ENCODE results near the gene TRIM52.
"Not testable (repeated sequence)": the region's sequence is repeated elsewhere in the genome, so short reads cannot be mapped to it uniquely, and the experiment has no call there.

Gene TRIM52

DNA sequence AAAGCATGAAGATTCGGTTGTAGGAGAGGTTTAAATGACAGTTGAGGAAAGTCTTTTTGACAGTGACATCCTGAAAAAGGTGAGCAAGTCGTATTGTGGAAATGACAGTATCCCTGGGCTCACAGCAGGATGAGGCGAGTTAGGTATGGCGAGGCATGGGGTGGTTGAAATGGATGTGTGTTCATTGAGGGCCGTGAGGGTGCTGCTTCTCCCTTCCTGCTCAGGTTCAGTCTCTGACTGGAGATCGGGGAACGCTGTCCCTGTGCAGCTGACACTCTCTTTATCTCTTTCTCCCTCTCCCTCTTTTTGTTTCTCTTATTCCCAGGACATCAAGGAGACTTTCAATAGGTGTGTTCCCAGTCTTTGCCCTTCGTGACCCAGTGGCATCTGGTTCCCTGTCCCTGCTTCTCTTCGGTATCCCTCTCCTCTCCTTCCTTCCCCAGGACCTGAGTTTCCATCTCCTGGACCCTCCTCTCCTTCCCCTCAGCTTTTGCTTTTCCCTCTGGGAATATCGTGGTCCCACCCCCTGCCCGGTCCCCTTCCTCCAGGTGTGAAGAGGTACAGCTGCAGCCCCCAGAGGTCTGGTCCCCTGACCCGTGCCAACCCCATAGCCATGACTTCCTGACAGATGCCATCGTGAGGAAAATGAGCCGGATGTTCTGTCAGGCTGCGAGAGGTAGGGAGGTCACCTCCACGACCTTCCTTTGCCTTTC lies 27.7 kb downstream of the TRIM52 start:
- no peak for DNase-seq

DNA sequence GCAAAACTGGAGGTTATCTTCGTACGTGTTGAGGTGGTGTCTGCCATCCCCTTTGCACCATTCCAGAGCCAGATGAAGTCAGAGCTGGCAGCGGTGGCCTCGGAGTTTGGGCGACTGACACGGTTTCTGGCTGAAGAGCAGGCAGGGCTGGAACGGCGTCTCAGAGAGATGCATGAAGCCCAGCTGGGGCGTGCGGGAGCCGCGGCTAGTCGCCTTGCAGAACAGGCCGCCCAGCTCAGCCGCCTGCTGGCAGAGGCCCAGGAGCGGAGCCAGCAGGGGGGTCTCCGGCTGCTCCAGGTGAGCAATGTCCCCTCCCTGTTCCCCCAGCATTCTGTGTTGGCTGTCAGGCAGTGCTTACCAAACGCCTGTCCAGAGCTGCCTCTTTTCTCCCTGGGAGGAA lies 28.4 kb downstream of the TRIM52 start:
- DNase-seq: no peak

DNA sequence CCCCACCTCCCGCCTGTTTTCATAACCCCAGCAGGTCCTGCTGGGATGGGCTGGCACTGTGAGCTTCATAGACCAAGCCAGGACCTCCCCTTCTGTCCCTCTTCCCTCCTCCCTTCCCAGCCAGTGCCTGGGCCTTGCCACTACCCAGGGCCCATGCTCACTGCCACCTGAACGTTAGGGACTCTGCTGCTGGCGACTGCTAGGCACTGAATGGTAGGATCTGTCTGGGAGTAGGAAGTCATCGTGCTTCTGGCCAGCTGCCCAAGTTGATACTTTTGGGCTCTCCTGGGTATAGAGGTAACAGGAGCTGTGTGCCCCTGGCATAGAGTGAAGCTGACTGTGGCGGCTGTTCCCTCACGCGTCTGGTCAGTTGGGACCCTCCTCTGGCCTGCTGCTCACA lies 29.5 kb downstream of the TRIM52 start:
- DNase-seq: no peak

DNA sequence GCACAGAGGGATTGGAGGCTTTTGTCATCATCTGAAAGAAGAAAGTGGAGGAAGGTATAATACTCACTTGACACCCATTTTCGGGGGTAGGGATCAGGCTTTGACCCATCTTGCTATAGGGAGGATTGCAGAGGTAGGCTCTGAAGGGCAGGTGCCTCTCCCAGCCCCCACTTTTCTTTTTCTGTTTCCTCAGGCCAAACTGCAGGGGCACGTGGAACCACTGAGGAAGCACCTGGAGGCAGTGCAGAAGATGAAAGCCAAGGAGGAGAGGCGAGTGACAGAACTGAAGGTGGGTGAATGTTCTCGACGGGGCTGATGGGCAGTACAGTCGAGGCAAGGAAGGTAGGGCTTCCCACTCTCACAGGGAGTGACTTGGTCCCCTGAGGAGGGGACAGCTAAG lies 30.4 kb downstream of the TRIM52 start:
- DNase-seq: no peak

DNA sequence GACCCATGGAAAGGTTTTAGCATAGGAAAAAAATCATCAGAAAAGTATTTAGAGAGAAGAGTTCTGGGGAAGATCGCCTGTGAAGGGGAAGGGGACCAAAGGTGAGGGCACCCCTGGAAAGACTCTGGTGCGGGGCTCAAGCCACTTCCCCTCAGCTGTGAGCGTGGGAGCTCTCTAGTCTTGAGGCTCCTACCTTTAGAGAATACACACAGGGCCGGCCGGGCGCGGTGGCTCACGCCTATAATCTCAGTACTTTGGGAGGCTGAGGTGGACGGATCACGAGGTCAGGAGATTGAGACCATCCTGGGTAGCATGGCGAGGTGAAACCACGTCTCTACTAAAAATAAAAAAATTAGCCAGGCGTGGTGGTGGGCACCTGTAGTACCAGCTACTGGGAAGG lies 30.9 kb downstream of the TRIM52 start:
- DNase-seq: no peak

DNA sequence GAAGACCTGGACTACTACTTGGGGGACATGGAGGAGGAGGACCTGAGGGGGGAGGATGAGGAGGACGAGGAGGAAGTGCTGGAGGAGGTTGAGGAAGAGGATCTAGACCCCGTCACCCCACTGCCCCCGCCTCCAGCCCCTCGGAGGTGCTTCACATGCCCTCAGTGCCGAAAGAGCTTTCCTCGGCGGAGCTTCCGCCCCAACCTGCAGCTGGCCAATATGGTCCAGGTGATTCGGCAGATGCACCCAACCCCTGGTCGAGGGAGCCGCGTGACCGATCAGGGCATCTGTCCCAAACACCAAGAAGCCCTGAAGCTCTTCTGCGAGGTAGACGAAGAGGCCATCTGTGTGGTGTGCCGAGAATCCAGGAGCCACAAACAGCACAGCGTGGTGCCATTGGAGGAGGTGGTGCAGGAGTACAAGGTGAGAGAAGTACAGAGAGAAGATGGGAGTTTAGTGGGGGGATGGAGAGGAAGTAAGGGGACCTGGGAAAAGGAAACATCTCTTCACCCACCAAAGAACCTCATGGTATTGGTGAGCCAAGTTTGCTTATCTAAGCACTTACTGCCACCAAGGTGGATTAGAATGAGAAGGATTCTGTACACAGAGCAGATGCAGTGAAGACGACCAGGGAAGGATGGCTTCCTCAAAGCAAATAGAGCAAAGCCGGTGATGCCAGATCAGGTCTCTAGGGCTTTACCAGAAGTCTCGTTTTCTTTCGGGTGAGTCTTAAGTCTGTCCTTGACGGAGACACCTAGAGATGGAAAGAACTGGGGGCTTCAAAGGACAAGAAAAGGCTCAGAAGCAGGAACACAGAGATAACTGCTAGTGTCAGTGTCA lies 36.3 kb downstream of the TRIM52 start:
- no peak for DNase-seq

DNA sequence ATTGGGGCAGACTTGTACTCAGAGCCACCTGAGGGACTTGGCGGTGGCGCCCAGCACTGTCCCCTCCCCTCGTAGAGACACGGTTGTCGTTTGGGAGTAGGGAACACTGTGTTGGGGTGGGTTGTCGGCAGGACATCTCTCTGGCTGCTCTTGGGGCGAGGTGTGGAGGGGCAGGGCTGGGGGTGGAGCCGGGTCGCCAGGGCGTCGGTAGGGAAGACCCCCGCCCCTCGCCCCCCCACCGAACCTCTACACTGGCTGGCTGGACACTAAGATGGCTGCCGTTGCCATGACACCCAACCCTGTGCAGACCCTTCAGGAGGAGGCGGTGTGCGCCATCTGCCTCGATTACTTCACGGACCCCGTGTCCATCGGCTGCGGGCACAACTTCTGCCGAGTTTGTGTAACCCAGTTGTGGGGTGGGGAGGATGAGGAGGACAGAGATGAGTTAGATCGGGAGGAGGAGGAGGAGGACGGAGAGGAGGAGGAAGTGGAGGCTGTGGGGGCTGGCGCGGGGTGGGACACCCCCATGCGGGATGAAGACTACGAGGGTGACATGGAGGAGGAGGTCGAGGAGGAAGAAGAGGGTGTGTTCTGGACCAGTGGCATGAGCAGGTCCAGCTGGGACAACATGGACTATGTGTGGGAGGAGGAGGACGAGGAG lies 37.1 kb downstream of the TRIM52 start:
- DNase-seq: no peak

DNA sequence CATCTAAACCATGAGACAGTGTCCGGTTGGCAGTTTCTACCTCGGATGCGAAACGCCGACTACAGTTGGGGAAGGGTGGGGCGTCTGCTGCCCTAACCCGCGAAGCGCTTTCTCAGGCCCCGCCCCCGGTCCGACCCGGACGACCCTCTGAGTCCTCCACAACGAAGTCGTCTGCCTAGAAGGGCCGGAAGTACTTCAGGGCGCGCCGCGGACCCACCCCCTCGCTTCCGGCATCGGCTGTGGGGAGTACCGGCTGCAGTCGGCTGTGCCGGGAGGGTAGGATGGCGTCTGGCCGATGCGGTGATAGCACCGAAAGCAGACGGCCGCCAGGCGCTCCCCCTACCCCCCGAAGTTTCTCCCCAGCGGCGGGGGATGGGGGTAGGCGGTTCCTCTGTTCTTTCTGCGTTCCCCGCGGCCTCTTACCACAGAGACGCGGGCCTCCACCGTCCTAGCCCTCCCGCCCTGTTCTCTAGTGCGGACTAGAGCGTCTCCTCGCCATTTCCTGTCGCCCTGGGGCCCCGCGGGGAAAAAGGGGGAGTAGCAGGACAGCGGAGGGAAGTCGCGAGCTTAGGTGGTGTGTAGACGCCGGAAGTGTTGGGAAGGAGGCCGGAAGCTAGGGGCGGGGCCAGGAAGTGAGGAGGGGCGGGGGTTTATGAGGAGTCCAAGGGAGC lies 37.8 kb downstream of the TRIM52 start, which contains the start of gene TRIM41:
Gene TRIM41, plus strand, starts transcription at position 224 of the 671 bp plus-strand sequence. CDS start 719 bp downstream, outside the sequence.
- no peak for DNase-seq

DNA sequence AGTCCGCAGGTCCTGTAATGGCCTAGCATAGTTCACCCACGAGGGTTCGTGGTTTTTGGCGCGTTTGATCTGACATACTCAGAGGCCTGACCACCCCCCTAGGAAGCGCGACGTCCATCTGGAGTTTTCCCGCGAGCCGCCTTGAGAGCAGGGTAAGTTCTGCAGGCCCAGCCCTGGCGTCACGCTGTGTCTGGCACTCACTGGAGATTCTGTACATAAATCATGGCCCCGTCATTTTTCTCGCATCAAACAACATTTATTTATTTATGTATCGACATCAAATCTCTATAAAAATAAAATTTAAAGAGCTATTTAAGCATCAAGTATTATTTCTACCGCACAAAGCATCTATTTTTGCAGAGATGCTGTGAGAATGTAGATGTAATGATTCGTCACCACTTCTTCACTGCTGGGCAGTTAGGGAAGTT lies 38.3 kb downstream of the TRIM52 start:
- no peak for DNase-seq

DNA sequence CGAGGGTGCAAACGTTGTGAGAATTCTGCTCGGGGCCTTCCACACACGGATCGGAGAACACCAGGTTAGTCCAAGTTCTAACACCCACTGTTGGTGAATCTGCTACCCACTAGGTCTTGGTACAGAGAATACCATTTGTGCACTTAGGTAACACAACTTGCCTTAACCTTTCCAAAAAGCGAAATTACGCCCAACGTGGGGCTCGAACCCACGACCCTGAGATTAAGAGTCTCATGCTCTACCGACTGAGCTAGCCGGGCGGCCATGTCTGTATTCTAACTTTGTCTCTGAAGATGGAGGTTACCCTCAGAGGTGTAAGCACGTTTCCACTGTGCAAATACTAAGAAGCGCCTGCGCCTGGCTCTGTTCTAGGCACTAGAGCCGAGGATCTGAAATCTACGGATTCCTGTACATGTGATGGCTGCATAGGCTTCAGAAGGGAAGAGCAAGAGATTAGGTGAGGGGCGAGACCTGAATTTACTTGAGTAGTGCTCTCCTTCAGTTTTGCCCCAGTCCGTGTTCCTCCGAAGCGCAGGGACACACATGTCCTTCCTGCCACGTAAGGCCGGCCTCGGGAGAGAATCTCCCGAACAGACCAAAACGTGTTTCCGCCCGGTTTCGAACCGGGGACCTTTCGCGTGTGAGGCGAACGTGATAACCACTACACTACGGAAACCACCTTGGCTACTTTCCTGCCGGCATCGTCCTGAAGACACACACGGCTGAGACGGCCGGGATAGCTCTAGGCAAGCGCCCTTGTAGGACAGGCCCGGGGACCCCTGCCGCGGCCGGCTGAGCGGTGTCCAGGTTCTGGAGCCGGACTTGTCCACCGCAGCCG lies 38.9 kb downstream of the TRIM52 start:
- no peak for DNase-seq

DNA sequence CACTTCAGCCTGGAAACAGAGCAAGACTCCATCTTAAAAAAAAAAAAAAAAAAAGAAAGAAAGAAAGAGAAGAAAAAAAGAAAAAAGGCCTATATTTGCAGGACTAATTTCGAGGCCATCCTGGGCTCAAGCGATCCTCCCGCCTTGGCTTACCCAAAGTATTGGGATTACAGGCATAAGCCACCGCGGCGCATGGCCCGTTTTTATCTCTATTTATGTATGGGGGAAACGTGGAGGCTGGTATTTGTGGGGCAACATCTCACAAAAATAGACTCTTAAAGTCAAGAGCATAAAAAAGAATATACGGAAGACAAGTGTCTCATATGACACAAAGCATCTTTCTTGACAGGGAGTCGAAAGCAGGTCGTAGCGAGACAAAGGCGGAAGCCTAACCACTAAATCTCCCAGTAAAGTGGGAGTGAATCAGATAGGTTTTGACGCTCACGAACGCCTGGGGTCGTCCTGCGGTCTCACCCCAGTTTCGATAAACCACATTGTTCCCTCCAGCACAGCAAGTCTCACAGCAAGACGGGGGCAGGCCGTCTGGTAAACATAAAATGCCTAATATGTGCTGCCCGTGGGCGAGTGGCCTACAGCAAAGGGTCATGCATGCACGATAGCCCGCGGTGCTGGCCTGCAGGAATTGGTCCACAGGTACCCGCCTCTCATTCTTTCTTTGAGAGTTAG lies 39.7 kb downstream of the TRIM52 start:
- no peak for DNase-seq

DNA sequence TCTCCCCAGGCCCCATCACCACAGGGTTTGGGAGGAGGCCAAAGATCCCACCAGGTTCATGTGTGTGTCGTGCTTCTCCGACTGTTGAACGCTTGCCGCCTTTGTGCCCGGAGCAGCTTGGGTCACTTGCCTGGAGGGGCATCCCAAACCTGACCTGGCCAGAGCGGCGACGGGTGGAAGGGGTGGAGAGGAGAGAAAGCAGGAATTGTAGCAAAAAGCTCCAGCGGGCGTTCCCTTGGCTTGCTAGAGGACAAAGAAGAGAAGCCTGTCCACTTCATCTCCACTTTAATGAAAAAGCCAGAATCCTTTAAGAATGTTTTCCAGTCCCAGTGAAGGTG lies 40.8 kb downstream of the TRIM52 start:
- DNase-seq: no peak

DNA sequence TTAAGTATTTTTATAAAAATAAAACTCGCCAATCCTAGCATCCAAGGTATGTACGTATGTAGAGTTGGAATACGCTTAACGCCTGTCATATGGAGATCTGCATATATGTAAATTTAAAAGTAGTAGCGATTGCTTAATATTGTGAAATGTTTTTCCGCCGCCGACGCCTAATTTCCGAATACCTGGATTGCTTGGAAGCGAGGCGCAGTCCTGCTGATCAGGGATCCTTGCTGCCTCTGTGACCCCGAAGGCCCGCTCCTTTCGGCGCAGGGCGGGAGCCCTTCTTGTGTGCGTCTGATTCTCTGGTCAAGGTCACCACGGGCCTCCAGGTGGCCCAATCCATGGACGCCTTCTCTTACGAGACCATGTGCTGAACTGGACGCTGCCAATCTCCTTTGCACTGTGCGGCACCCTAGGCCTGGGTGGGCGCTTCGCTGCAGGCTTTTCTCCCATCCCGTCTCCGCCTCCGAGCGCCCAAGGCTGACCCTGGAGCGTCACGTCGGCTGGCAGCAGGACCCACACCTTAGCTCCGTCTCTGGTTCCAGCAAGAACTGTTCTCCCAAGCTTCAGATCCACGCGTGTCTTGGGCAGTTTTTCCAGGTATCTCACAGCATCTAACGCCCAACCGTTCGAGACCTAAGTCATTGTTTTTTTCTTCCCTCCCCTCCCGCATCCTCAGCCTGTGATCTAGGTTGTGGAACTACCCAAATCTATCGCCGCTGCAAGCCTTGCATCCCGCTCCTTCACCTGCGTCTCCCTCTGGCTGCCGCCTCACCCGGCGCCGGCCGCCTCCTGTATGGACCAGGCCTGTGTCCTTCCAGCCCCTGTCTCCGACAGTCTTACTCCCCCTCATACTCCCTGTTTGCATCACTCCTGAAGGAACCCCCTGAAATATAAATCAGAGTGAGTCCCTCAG lies 41.4 kb downstream of the TRIM52 start:
- no peak for DNase-seq

DNA sequence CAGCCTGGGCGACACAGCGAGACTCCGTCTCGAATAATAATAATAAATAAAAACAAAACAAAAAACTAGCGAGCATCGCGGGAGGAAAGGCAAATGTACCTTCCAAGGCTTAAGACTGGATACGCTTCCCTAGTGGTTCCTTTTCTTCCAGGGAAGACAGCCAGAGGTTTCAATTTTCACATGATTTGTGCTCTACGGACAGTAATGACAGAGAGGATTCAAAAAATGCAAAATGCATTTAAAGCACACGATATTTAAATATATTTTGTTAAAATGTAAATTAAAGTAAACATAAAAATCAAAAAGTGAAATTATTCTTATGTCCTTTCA lies 42.2 kb downstream of the TRIM52 start:
- no peak for DNase-seq

DNA sequence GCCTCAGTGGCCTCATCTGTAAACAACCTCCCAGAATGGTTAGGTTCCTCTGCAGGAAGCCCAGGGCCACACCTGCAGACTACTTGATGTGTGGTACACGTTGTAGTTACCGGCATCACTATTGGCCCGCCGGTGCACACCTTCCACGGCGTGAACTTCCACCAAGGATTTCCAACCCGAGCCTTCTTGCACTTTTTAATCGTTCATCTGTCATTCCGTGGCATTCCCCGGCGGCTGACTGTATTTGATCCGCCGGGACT lies 43.2 kb downstream of the TRIM52 start:
- no peak for DNase-seq

DNA sequence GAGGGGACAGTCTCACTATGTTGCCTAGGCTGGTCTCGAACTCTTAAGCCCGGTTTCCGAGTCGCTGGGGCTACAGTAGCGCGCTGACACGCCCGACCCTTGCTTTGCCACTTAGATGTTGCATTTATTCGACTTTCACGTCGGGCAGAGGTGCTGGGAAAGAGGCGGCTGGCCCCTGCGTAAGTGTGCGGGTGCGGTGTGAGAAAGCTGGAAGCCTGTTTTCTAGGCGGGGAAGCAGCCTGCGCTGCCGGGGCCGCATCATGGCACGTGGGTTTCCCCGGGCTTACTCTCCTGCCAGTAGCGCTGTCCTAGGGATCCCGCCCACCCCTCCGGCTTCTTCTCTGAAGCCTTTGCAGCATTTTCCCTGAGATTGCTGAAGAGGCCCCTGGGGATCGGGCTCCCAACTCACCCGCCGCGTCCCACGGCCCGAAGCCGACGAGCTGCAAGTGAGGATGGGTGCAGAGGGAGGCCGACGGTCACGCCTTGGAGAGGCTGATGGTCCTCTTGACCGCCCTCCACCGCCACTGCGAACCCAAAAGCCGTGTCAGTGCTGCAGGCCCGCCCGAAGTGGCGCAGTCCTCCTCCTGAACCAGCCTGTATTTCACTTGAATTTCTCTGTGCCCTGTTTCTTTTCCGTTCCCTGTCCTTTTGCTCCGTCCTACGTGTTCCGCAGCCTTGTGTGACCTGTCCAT lies 43.7 kb downstream of the TRIM52 start:
- DNase-seq: no peak

DNA sequence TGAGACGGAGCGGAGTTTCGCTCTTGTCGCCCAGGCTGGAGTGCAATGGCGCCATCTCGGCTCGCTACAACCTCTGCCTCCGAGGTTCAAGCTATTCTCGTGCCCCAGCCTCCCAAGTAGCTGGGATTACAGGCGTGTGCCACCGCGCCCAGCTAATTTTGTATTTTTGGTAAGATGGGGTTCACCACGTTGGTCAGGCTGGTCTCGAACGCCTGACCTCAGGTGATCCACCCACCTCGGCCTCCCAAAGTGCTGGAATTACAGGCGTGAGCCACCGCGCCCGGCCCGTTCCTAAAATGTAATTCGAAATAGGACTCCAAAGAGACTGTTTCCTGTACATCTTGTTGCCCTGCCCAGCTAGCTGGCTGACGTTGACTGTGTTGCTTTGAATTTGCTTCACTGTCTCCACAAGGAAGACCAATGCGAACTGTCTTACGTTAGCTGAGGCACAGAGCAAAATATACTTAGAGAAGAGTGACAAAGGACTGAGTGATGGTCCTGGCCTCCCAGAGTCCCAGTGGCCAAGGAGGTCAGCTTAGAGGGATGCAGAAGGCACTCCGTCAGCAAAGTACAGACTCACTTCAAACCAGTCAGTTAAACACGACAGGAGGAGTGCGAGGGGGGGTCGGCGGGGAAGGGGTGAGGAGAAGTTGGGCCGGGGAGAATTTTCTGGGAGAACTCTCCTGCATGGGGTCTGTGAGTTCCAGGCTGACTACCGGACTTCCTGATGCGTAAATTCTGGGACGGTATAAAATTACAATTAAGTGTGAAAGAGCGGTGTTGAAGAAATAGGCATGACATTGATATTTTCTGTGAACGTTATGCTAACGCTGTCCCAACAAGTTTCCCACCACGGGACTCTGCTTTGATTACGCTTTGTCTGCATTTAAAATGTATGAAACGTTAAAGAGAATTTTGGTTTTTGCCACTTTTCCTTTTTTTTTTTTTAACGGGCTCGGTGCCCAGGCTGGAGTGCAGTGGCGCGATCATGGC lies 44.6 kb downstream of the TRIM52 start:
- DNase-seq: no peak

DNA sequence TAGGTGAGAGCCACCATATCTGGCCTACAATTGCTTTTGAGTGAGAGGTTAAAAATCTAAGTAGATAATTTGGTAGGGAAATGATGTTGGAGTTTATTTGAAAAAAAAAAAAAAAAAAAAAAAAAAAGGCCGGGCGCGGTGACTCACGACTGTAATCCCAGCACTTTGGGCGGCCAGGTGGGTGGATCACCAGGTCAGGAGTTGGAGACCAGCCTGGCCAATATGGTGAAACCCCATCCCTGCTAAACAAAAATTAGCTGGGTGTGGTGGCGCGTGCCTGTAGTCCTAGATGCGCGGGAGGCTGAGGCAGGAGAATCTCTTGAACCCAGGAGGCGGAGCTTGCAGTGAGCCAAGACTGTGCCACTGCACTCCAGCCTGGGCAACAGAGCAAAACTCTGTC lies 46.7 kb downstream of the TRIM52 start:
- DNase-seq: not testable (repeated sequence)

DNA sequence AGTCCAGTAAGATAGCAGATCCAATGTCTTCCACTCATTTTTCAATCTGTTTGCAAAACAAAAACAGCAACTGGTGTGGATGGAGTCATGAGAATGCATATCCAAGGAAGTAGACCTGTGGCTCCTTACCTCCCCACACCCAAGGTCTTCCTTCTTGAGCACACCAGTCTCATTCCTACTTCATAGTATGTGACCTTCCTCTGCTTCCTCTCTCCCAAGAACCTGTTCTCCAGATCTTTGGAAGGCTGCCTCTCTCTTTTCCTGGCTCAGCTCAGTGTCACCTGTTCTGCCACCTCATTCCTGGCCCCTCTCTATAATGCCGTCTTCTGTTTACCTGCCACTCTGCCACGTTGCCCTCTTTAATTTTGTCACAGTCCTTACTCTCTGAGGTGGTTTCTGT lies 48.0 kb downstream of the TRIM52 start:
- DNase-seq: no peak

Measured in NCI-H526 treated with DMSO at 0.1 percent for 48 hours (cell line).